Karpas-422 (cell line): Measurements from ENCODE around the gene PKN1. TPM values are rescaled to one million over a fixed set of nuclear protein-coding genes. Genes with fewer than 3 reads are reported as not detected.
A peak's percentile ranks its signal among the peaks of the same experiment; 100 is the strongest.

Experiments
- DNase-seq: peaks from one replicate; pipeline ENCODE4 v3.0.0-alpha.2; 2015
- H2AFZ ChIP-seq: fragments of 200-600 bp; sonication (generic); 2 replicates; pipeline ENCODE4 v1.6.1; 2014; ENCODE audit warnings: antibody characterized with exemption, low read length, mixed read lengths
- H3K27ac ChIP-seq: fragments of 200-600 bp; sonication (generic); 2 replicates; pipeline ENCODE4 v1.5.1; 2014; ENCODE audit warnings: mild to moderate bottlenecking, low read length, moderate library complexity
- H3K27me3 ChIP-seq: fragments of 200-600 bp; sonication (generic); 2 replicates; pipeline ENCODE4 v1.6.1; 2014; ENCODE audit warnings: low read length, mixed read lengths
- H3K36me3 ChIP-seq: fragments of 200-600 bp; sonication (generic); 2 replicates; pipeline ENCODE4 v1.6.1; 2014; ENCODE audit warnings: low read length, mixed read lengths; ENCODE audit not compliant: insufficient read depth
- H3K4me1 ChIP-seq: fragments of 200-600 bp; sonication (generic); 2 replicates; pipeline ENCODE4 v1.6.1; 2014; ENCODE audit warnings: mild to moderate bottlenecking, low read length, mixed read lengths
- H3K4me2 ChIP-seq: fragments of 200-600 bp; sonication (generic); 2 replicates; pipeline ENCODE4 v1.6.1; 2014; ENCODE audit warnings: low read length, low read depth, mild to moderate bottlenecking; ENCODE audit not compliant: poor library complexity, severe bottlenecking
- H3K4me3 ChIP-seq: fragments of 200-600 bp; sonication (generic); 2 replicates; pipeline ENCODE4 v1.5.1; 2014; ENCODE audit warnings: mild to moderate bottlenecking, antibody characterized with exemption, low read length, mixed read lengths
- H3K79me2 ChIP-seq: fragments of 200-600 bp; sonication (generic); 2 replicates; pipeline ENCODE4 v1.6.1; 2014; ENCODE audit warnings: mild to moderate bottlenecking, low read length, mixed read lengths
- H3K9ac ChIP-seq: fragments of 200-600 bp; sonication (generic); 2 replicates; pipeline ENCODE4 v1.6.0; 2014; ENCODE audit warnings: low read length
- H3K9me2 ChIP-seq: fragments of 200-600 bp; sonication (generic), shearing (Covaris generic); replicated peaks from 2 replicates; pipeline ENCODE4 v1.6.0; 2014; ENCODE audit warnings: mild to moderate bottlenecking, low read length, moderate library complexity; ENCODE audit not compliant: insufficient read depth
- H3K9me3 ChIP-seq: fragments of 300-700, 200-600 bp; sonication (generic); 2 replicates; pipeline ENCODE4 v1.6.1; 2014; ENCODE audit warnings: low read length, mixed read lengths
- H4K20me1 ChIP-seq: fragments of 200-600 bp; sonication (generic); 2 replicates; pipeline ENCODE4 v1.6.1; 2014; ENCODE audit warnings: mild to moderate bottlenecking, antibody characterized with exemption, low read length, low read depth; ENCODE audit not compliant: insufficient read depth
- total RNA-seq: library from RNA; depleted of rRNA; stranded (reverse); fragments of >200 nt; shearing (Covaris generic); gene quantifications from 2 replicates; pipeline ENCODE4 v1.2.3, GENCODE V29; 2014; ENCODE audit warnings: low replicate concordance

PKN1 gene
- total RNA-seq, 1 experiment from 2014 or later, result 66.3 TPM

DNA sequence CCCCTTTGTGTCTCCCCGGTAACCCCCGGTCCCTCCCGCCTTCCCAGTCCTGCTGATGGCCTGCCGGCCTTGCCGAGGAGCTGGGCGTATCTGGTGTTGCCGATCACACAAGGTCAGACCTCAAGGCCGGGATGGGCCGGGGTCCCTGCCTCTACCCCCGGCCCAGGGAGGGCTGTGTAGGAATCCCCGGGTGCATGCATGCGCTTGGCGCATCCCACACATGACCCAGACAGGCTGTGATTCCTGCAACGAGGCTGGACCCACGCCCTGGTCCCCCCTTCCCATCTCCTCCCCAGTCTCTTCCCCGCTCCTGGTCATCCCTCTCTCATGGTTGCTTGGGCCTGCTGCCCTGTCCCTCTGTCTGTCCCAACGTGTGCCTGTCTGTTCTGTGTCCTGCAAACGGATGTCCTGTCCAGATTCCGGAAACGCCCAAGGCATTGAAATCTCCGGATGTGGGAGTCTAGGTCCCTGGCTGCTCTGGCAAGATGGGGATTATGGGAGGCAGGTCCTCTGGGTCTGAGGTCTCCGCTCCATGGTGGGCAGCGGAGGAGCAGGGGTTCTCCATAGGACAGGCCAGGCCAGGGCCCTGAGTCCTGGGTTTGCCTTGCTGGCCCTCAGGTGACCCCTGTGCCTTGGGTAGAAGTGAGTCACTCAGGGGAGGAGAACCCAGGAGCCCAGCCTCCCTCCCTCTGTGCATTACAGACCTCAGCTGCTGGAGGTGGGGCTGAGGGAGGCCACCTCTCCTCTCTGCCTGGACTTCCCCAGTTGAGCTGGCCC, 1.6 kb downstream of the PKN1 start:
- H3K9me3 ChIP-seq, result no peaks in the 10 kb centered on the region
- H3K9ac ChIP-seq, result peak overlapping the region; percentile 85
- no peaks in the 10 kb centered on the region for H3K27me3 ChIP-seq
- H3K4me3 ChIP-seq, result peak overlapping the region; percentile 88; the same call in 1 of the 2 replicates
- peak overlapping the region; percentile 83 for H3K4me2 ChIP-seq
- peaks cover 29% of the 10 kb centered on the region for H3K4me1 ChIP-seq
- H3K79me2 ChIP-seq, result peaks cover 50% of the 10 kb centered on the region
- no peak for DNase-seq
- no peaks in the 10 kb centered on the region for H3K36me3 ChIP-seq
- no peak overlapping the region for H2AFZ ChIP-seq
- H3K27ac ChIP-seq, result no peak overlapping the region
- H3K9me2 ChIP-seq, result no peaks in the 10 kb centered on the region
- no peaks in the 10 kb centered on the region for H4K20me1 ChIP-seq

DNA sequence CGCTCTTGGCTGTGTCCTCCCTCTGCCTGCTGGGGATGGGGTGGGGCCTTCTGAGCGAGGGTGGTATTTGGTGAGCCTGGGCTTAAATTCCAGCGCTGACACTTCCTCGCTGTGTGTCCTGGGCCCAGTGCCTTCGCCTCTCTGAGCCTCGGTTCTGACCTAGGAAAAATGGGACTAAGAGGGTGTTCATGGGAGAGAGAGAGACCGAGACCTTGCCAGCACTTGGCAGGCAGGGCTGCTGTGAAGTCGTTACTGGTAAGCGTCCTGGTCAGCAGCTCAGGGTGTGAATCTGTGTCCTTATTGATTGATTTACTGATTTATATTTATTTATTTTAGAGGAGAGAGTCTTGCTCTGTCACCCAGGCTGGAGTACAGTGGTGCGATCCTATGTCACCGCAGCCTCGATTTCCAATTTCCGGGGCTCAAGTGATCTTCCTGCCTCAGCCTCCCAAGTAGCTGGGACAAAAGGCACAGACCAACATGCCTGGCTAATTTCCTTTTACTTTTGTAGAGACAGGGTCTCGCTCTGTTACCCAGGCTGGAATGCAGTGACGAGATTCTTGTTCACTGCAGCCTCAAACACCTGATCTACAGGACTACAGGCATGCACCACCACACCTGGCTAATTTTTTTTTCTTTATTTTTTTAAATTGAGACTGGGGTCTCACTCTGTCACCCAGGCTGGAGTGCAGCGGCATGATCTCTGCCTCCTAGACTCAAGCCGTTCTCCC, 2.4 kb downstream of the PKN1 start:
- Histone ChIP-seq H3K4me2 (no peak overlapping the region), H3K9me2 (no peaks in the 10 kb centered on the region), H3K4me1 (peaks cover 37% of the 10 kb centered on the region), H3K79me2 (peaks cover 57% of the 10 kb centered on the region), H3K27ac (no peak overlapping the region), H3K27me3 (no peaks in the 10 kb centered on the region), H3K9ac (no peak overlapping the region), H3K4me3 (no peak overlapping the region), H4K20me1 (no peaks in the 10 kb centered on the region), H3K9me3 (no peaks in the 10 kb centered on the region), H3K36me3 (no peaks in the 10 kb centered on the region), H2AFZ (no peak overlapping the region)
- no peak for DNase-seq

DNA sequence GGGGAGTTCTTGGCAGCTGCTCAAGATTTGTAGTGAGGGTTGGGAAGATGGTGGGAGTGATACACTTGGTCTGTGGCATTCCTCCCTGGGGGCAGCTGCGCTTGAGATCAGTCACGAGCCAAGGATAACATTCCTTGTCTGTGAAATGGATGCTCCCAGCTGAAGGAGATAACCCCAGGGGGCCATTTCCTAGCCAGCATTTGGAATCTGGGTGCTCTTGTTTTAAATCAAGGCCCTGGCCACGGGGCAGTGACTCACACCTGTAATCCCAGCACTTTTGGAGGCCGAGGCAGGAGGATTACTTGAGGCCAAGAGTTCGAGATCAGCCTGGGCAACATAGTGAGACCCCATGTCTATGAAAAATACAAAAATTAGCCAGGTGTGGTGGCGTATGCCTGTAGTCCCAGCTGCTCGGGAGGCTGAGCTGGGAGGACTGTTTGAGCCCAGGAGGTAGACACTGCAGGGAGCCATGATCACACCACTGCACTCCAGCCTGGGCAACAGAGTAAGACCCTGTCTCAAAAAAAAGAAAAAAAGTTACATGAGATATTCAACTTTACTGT, 4.6 kb downstream of the PKN1 start:
- Histone ChIP-seq H3K4me1 (peaks cover 35% of the 10 kb centered on the region), H3K9me2 (no peaks in the 10 kb centered on the region), H3K9me3 (no peaks in the 10 kb centered on the region), H3K79me2 (peaks cover 69% of the 10 kb centered on the region), H3K27ac (no peak overlapping the region), H3K4me2 (no peak overlapping the region), H3K4me3 (no peak overlapping the region), H3K9ac (no peak overlapping the region), H3K36me3 (peaks cover 9% of the 10 kb centered on the region), H2AFZ (no peak overlapping the region), H4K20me1 (no peaks in the 10 kb centered on the region), H3K27me3 (no peaks in the 10 kb centered on the region)
- DNase-seq, result no peak

DNA sequence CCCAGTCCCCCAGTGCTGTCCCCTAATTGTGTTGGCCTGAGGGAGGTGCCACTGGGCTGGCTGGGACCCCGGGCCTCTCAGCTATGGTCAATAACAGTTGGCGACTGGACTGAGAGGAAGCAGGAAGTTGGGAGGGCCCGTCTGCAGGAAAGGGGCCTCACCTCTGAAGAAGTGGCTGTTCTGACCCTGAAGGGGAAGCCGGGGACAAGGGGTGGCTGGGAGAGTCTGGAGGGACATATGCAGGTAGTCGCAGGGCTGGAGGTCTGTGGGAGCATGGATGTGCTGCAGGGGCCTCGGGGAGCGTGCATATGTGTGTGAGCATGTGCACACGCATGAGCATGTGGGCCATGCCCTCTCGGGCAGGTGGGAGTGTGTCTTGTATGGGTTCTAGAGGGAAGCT, 5.9 kb downstream of the PKN1 start:
- Histone ChIP-seq H3K9ac (0 out of 2 replicates have a peak overlapping the region, but pooled peaks have one; percentile 9), H3K27me3 (no peaks in the 10 kb centered on the region), H3K4me1 (peaks cover 30% of the 10 kb centered on the region), H3K4me2 (peak overlapping the region; percentile 85), H3K27ac (no peak overlapping the region), H3K36me3 (peaks cover 17% of the 10 kb centered on the region), H3K9me3 (no peaks in the 10 kb centered on the region), H4K20me1 (no peaks in the 10 kb centered on the region), H3K79me2 (peaks cover 64% of the 10 kb centered on the region), H3K4me3 (no peak overlapping the region), H3K9me2 (no peaks in the 10 kb centered on the region), H2AFZ (no peak overlapping the region)
- DNase-seq, result peak; percentile 15

DNA sequence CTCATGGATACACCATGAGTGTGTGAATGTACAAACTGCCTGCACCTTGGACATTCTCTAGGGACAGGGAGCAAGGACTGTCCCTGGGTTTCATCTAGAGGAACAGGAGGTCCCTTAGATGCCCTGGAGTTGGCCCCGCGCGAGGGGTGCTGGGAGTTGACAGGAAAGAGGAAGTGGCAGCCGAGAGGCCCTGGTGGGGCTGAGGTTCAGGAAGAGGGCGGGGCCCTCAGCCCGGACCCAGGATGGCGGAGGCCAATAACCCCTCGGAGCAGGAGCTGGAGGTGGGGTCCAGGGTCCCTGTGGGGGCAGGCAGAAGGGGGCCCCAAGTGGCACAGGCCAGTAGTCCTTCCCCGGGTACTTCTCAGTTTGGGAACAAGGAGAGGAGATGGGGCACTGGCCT, 6.9 kb downstream of the PKN1 start:
- H3K27me3 ChIP-seq, result no peaks in the 10 kb centered on the region
- no peaks in the 10 kb centered on the region for H3K9me3 ChIP-seq
- peaks cover 54% of the 10 kb centered on the region for H3K79me2 ChIP-seq
- no peak overlapping the region for H2AFZ ChIP-seq
- no peaks in the 10 kb centered on the region for H3K9me2 ChIP-seq
- peaks cover 22% of the 10 kb centered on the region for H3K4me1 ChIP-seq
- H3K4me2 ChIP-seq, result peak overlapping the region; percentile 85
- H3K9ac ChIP-seq, result peak overlapping the region; percentile 78
- peak; percentile 95 for DNase-seq
- H4K20me1 ChIP-seq, result no peaks in the 10 kb centered on the region
- H3K27ac ChIP-seq, result peak overlapping the region; percentile 48
- peak overlapping the region; percentile 72 for H3K4me3 ChIP-seq
- H3K36me3 ChIP-seq, result peaks cover 24% of the 10 kb centered on the region

DNA sequence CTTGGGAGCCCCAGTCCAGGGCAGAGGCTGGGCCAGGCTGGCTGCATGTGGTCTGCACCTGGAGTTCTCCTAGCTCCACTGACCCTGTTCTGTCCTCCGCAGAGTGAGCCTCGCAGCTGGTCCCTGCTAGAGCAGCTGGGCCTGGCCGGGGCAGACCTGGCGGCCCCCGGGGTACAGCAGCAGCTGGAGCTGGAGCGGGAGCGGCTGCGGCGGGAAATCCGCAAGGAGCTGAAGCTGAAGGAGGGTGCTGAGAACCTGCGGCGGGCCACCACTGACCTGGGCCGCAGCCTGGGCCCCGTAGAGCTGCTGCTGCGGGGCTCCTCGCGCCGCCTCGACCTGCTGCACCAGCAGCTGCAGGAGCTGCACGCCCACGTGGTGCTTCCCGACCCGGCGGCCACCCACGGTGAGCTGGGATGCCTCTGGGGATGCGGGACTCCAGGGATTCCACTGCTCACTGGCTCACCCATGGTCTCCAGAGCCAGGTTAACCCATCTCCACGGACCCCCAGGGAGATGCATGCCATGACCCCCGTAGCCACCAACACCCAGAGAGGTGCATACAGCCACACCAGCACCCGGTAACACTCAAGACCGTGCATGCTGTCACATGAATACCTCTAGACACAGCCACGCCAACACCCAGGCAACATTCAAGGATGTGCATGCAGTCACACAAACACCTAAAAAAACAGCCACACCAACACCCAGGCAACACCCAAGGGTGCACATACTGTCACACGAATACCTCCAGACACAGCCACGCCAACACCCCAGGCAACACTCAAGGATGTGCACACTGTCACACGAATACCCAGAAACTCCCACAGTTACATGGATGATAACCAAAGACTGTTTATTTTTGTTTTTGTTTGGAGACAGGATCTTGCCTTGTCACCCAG, 8.2 kb downstream of the PKN1 start:
- Histone ChIP-seq H3K9me2 (no peaks in the 10 kb centered on the region), H3K9me3 (no peaks in the 10 kb centered on the region), H4K20me1 (no peaks in the 10 kb centered on the region), H3K4me3 (peak overlapping the region; percentile 72), H3K9ac (peak overlapping the region; percentile 78; the same call in 1 of the 2 replicates), H3K4me2 (peak overlapping the region; percentile 85), H3K27ac (no peak overlapping the region; the same call in 1 of the 2 replicates), H3K27me3 (no peaks in the 10 kb centered on the region), H3K79me2 (peaks cover 50% of the 10 kb centered on the region), H3K4me1 (peaks cover 22% of the 10 kb centered on the region), H2AFZ (no peak overlapping the region), H3K36me3 (peaks cover 27% of the 10 kb centered on the region)
- DNase-seq, result no peak

DNA sequence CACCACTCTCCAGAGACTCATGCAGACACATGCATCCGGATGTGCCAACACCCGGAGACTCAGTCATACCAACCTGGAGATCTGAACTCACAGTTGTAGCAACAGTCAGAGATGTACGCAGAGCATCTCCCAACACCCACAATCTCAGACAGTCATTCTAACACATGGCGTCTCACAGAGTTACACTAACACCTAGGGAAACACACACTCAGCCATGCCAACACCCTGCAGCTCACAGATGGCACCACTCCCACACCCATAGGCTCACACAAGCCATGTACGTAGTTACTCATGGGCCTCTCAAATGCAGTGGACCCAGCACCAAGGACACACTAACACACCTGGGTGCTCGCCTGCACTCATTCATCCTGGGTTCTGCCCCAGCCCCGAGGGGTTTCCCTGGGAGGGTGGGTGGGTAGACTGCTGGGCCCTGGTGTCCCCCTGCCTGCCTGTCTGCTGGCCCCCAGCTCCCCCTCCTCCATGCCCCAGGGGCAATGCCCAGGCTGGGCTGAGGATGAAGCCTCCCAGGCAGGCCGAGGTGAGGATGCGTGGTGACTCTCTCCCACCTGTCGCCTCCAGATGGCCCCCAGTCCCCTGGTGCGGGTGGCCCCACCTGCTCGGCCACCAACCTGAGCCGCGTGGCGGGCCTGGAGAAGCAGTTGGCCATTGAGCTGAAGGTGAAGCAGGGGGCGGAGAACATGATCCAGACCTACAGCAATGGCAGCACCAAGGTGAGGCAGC, 10.0 kb downstream of the PKN1 start:
- Histone ChIP-seq H2AFZ (no peak overlapping the region), H3K9ac (no peak overlapping the region), H4K20me1 (no peaks in the 10 kb centered on the region), H3K27me3 (no peaks in the 10 kb centered on the region), H3K9me2 (no peaks in the 10 kb centered on the region), H3K4me3 (no peak overlapping the region), H3K9me3 (no peaks in the 10 kb centered on the region), H3K27ac (no peak overlapping the region), H3K36me3 (peaks cover 32% of the 10 kb centered on the region), H3K79me2 (peaks cover 35% of the 10 kb centered on the region), H3K4me1 (peaks cover 22% of the 10 kb centered on the region), H3K4me2 (no peak overlapping the region)
- no peak for DNase-seq
